ENCODE results near the gene DNAH14. TPM values are rescaled to one million over a fixed set of nuclear protein-coding genes. Genes with fewer than 3 reads are reported as not detected.
"Not testable (repeated sequence)": the region's sequence is repeated elsewhere in the genome, so short reads cannot be mapped to it uniquely, and the experiment has no call there.

The DNAH14 gene
- total RNA-seq, 1 experiment from 2014 or later, result 69.7 TPM

DNA sequence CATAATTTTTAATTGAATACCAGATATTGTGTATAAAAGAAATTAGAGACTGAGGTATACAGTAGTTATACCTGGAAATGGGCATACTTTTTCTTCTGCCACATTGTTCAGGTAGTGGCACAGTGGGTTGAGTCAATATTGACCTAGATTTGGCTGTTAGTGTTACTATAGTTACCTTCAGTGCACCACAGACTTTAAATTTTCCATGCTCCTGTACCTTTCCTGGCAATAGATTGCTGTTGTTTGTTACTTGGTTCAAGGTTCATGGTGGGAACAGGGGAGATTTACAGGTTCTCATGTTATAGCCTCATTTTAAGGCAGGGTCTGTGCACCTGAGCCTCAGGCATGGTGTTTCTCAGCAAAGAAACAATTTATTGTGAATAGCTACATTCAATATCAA, 279.7 kb downstream of the DNAH14 start:
- Mint-ChIP-seq H3K4me1 (ENCODE audit: insufficient read depth, unreplicated experiment) (no peaks in the 10 kb centered on the region), H3K27me3 (ENCODE audit: insufficient read depth, unreplicated experiment) (no peaks in the 10 kb centered on the region), H3K36me3 (ENCODE audit: insufficient read depth, unreplicated experiment) (no peaks in the 10 kb centered on the region), H3K4me3 (ENCODE audit: unreplicated experiment) (no peak overlapping the region), H3K27ac (ENCODE audit: low read depth, unreplicated experiment) (no peak overlapping the region), H3K9me3 (ENCODE audit: unreplicated experiment) (peaks cover 40% of the 10 kb centered on the region)
- DNase-seq (ENCODE audit: unreplicated experiment), result no peak
- TF ChIP-seq, protein P1, sequence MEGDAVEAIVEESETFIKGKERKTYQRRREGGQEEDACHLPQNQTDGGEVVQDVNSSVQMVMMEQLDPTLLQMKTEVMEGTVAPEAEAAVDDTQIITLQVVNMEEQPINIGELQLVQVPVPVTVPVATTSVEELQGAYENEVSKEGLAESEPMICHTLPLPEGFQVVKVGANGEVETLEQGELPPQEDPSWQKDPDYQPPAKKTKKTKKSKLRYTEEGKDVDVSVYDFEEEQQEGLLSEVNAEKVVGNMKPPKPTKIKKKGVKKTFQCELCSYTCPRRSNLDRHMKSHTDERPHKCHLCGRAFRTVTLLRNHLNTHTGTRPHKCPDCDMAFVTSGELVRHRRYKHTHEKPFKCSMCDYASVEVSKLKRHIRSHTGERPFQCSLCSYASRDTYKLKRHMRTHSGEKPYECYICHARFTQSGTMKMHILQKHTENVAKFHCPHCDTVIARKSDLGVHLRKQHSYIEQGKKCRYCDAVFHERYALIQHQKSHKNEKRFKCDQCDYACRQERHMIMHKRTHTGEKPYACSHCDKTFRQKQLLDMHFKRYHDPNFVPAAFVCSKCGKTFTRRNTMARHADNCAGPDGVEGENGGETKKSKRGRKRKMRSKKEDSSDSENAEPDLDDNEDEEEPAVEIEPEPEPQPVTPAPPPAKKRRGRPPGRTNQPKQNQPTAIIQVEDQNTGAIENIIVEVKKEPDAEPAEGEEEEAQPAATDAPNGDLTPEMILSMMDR (IDR thresholded peaks at IDR 0.05; ENCODE audit: unreplicated experiment), result no peak
- intact Hi-C loops (cut with micrococcal nuclease), result no loop called here
- POLR2A ChIA-PET, result no interaction called here
- BruUV-seq (replicated peaks), result no TSS peak
- CTCF ChIA-PET, result no interaction called here

DNA sequence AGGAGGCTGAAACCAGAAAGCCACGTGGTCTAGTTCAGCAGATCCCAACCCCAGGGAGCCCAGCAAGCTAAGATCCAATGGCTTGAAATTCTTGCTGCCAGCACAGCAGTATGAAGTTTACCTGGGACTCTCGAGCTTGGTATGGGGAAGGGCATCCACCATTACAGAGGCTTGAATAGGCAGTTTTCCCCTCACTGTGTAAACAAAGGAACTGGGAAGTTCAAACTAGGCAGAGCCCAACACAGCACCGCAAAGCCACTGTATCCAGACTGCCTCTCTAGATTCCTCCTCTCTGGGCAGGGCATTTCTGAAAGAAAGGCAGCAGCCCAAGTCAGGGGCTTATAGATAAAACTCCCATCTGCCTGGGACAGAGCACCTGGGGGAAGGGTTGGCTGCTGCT, 280.7 kb downstream of the DNAH14 start:
- ChIA-PET CTCF (interaction anchor here (0.7 to 1.2 kb wide), 2 partner anchors 90 to 124 kb away, joined by 3 read pairs; no protein-coding TSS in a partner anchor), POLR2A (interaction anchor here (0.7 kb wide), 1 partner anchor 11 kb away, joined by 3 read pairs; no protein-coding TSS in a partner anchor)
- H3K36me3 Mint-ChIP-seq (ENCODE audit: insufficient read depth, unreplicated experiment); H3K4me3 Mint-ChIP-seq (ENCODE audit: unreplicated experiment); H3K27ac Mint-ChIP-seq (ENCODE audit: low read depth, unreplicated experiment); BruUV-seq (replicated peaks); intact Hi-C loops (cut with micrococcal nuclease); DNase-seq (ENCODE audit: unreplicated experiment); H3K27me3 Mint-ChIP-seq (ENCODE audit: insufficient read depth, unreplicated experiment); H3K4me1 Mint-ChIP-seq (ENCODE audit: insufficient read depth, unreplicated experiment): not testable (repeated sequence)
- H3K9me3 Mint-ChIP-seq (ENCODE audit: unreplicated experiment), result peaks cover 47% of the 10 kb centered on the region

DNA sequence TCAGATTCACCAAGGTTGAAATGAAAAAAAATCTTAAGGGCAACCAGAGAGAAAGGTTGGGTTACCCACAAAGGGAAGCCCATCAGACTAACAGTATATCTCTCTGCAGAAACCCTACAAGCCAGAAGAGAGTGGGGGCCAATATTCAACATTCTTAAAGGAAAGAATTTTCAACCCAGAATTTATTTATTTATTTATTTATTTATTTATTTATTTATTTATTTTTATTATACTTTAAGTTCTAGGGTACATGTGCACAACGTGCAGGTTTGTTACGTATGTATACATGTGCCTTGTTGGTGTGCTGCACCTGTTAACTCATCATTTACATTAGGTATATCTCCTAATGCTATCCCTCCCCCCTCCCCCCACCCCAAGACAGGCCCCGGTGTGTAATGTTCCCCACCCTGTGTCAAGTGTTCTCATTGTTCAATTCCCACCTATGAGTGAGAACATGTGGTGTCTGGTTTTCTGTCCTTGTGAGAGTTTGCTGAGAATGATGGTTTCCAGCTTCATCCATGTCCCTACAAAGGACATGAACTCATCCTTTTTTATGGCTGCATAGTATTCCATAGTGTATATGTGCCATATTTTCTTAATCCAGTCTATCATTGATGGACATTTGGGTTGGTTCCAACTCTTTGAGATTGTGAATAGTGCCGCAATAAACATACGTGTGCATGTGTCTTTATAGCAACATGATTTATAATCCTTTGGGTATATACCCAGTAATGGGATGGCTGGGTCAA, 282.4 kb downstream of the DNAH14 start:
- H3K4me3 Mint-ChIP-seq (ENCODE audit: unreplicated experiment); CTCF ChIA-PET; BruUV-seq (replicated peaks); intact Hi-C loops (cut with micrococcal nuclease); H3K36me3 Mint-ChIP-seq (ENCODE audit: insufficient read depth, unreplicated experiment); H3K27me3 Mint-ChIP-seq (ENCODE audit: insufficient read depth, unreplicated experiment); DNase-seq (ENCODE audit: unreplicated experiment); POLR2A ChIA-PET; H3K4me1 Mint-ChIP-seq (ENCODE audit: insufficient read depth, unreplicated experiment); H3K27ac Mint-ChIP-seq (ENCODE audit: low read depth, unreplicated experiment): not testable (repeated sequence)
- H3K9me3 Mint-ChIP-seq (ENCODE audit: unreplicated experiment), result peaks cover 52% of the 10 kb centered on the region

DNA sequence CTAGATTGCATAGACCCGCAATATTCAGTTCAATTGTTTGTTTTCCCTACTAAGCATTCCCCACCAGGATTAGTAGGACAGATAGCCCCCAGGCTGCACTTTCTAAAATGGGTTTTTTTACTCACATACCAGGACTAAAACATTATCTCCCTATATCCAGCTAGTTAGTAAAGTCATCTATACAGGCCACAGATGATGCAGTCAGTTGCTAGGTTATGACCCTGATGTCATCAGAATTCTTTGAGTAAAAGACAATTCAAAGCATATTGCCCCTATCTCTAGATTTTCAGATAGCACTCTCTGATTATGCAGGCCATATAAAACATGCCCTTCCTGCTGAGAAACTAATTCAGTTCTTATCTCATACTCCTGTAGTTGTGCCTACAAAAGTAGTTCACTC, 294.8 kb downstream of the DNAH14 start:
- H3K27ac Mint-ChIP-seq (ENCODE audit: low read depth, unreplicated experiment), result no peak overlapping the region
- H3K36me3 Mint-ChIP-seq (ENCODE audit: insufficient read depth, unreplicated experiment), result no peaks in the 10 kb centered on the region
- H3K4me1 Mint-ChIP-seq (ENCODE audit: insufficient read depth, unreplicated experiment), result no peaks in the 10 kb centered on the region
- TF ChIP-seq, protein P1 (IDR thresholded peaks at IDR 0.05; ENCODE audit: unreplicated experiment), result no peak
- no peaks in the 10 kb centered on the region for H3K27me3 Mint-ChIP-seq (ENCODE audit: insufficient read depth, unreplicated experiment)
- CTCF ChIA-PET, result no interaction called here
- intact Hi-C loops (cut with micrococcal nuclease), result no loop called here
- no TSS peak for BruUV-seq (replicated peaks)
- no peak for DNase-seq (ENCODE audit: unreplicated experiment)
- H3K4me3 Mint-ChIP-seq (ENCODE audit: unreplicated experiment), result no peak overlapping the region
- POLR2A ChIA-PET, result no interaction called here
- peaks cover 9% of the 10 kb centered on the region for H3K9me3 Mint-ChIP-seq (ENCODE audit: unreplicated experiment)

DNA sequence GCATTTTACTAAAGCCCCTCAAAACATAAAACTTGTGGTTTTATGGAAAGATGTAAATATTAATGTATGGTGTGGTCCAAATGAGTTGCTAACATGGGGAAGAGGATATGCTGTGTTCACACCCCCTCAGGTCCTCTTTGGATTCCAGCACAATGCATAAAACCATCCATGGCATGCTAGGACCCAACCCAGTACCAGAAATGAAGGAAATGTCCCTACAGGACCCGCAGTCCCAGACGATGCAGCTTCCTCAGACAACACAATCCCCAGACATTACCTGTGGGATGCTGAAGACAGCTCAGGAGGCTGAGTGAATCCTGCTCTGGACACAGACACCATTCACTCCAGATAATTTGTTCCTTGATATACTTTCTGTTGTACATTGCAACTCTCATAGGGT, 296.2 kb downstream of the DNAH14 start:
- no peaks in the 10 kb centered on the region for H3K36me3 Mint-ChIP-seq (ENCODE audit: insufficient read depth, unreplicated experiment)
- H3K27ac Mint-ChIP-seq (ENCODE audit: low read depth, unreplicated experiment), result no peak overlapping the region
- no peaks in the 10 kb centered on the region for H3K27me3 Mint-ChIP-seq (ENCODE audit: insufficient read depth, unreplicated experiment)
- POLR2A ChIA-PET, result no interaction called here
- intact Hi-C loops (cut with micrococcal nuclease), result no loop called here
- TF ChIP-seq, protein P1 (IDR thresholded peaks at IDR 0.05; ENCODE audit: unreplicated experiment), result no peak
- H3K4me3 Mint-ChIP-seq (ENCODE audit: unreplicated experiment), result no peak overlapping the region
- BruUV-seq (replicated peaks), result no TSS peak
- CTCF ChIA-PET, result no interaction called here
- peaks cover 8% of the 10 kb centered on the region for H3K9me3 Mint-ChIP-seq (ENCODE audit: unreplicated experiment)
- DNase-seq (ENCODE audit: unreplicated experiment), result no peak
- H3K4me1 Mint-ChIP-seq (ENCODE audit: insufficient read depth, unreplicated experiment), result no peaks in the 10 kb centered on the region
